Right lobe of liver (tissue), 6 donors: ENCODE measurements around the gene AXIN2. TPM values are rescaled to one million over a fixed set of nuclear protein-coding genes. Genes with fewer than 3 reads are reported as not detected.

Experiments
- ATAC-seq, 4 donors: fragments of 200-7000 bp; cut with Tn5 transposase; one replicate each; pipeline ENCODE4 v1.9.1; 2020; ENCODE audit warnings: mild to moderate bottlenecking in 4 of 4, moderate library complexity in 4 of 4
- DNase-seq, 3 donors: peaks; one replicate each; pipeline ENCODE4 v3.0.0-alpha.2; 2020
- H3K27ac ChIP-seq, 3 donors: fragments of 200-600 bp; one replicate each; pipeline ENCODE4 v1.8.0; 2022
- H3K27me3 ChIP-seq, 2 donors: fragments of 200-600 bp; one replicate each; pipeline ENCODE4 v1.8.0; 2022
- H3K36me3 ChIP-seq, 4 donors: fragments of 200-600 bp; sonication (generic) in 1 of 4; one replicate each; pipeline versions ENCODE4 v1.5.1 to v1.8.0; 2017 to 2022; ENCODE audit warnings: control low read depth in 1 of 4
- H3K4me1 ChIP-seq, 4 donors: fragments of 200-600 bp; sonication (generic) in 1 of 4; one replicate each; pipeline versions ENCODE4 v1.5.1 to v1.8.0; 2017 to 2022; ENCODE audit warnings: control low read depth in 1 of 4
- H3K4me3 ChIP-seq, 3 donors: fragments of 200-600 bp; one replicate each; pipeline ENCODE4 v1.8.0; 2022
- H3K9me3 ChIP-seq, 4 donors: fragments of 200-600 bp; sonication (generic) in 1 of 4; one replicate each; pipeline versions ENCODE4 v1.5.1 to v1.8.0; 2017 to 2022; ENCODE audit warnings: control low read depth in 1 of 4
- CTCF ChIP-seq, 4 donors: fragments of 200-600 bp in 3 of 4; fragments of 450-650 bp in 1 of 4; IDR thresholded peaks; one replicate each; pipeline versions ENCODE4 v1.5.1 to v1.8.0; 2016 to 2022; ENCODE audit warnings: antibody characterized with exemption in 4 of 4, mild to moderate bottlenecking in 2 of 4
- POLR2A ChIP-seq: fragments of 450-650 bp; IDR thresholded peaks from one replicate; pipeline ENCODE4 v1.6.1; 2017; ENCODE audit warnings: antibody characterized with exemption, mild to moderate bottlenecking
- WGBS: methylation state at CpG from one replicate; pipeline ENCODE4 v1.1.6; 2018; ENCODE audit warnings: low coverage, low lambda C conversion rate; ENCODE audit not compliant: insufficient coverage; ENCODE audit errors: missing lambda C conversion rate; 5-methylcytosine and 5-hydroxymethylcytosine counted together
- intact Hi-C, 2 donors: fragments of 100-400 bp; cut with DNase I; formaldehyde crosslinking; loops; one replicate each; pipeline versions ENCODE4 v1.11.2 to v1.14.1; 2022
- total RNA-seq, 6 experiments: library from RNA; depleted of rRNA in 2 of 6; stranded (reverse); fragments of >200 nt in 2 of 6; fragmentation: NEBNext Ultra II Directional in 3 of 6; extraction: Animal tissue kit (Norgen Biotek cat#: 25700) in 3 of 6; gene quantifications; one replicate each; pipeline versions ENCODE4 v1.1.0 to v1.2.4, GENCODE V29; 2016 to 2023
- donor health status: DM: no; HTN: yes; CAD: no.
- donor health status: DM: no; HTN: no; CAD: no.
- donor health status: DM: no; HTN: no; CAD: no.
- donor health status: DM: no; HTN: yes; CAD: no.
- donor health status: DM: no; HTN: yes; CAD: no.

Gene AXIN2
- total RNA-seq, 6 experiments from 2014 or later = 1.0 to 2.4 (median 2.0) TPM

GRCh38 chr17:65519462-65519861, 42.0 kb downstream of the AXIN2 start:
- Histone ChIP-seq H3K27me3 (no peaks in the 10 kb centered on the region), H3K9me3 (no peaks in the 10 kb centered on the region), H3K4me1 (peaks cover 0 to 8% (median 0%) of the 10 kb centered on the region in 4 donors), H3K27ac (no peak overlapping the region), H3K4me3 (no peak overlapping the region), H3K36me3 (no peaks in the 10 kb centered on the region)
- WGBS = 42% methylated on average over 2 of the region's 3 CpGs
- DNase-seq = no peak
- no peak for ATAC-seq
- TF ChIP-seq POLR2A = no peak
- no peak for TF ChIP-seq CTCF (IDR thresholded peaks at IDR 0.05)
- intact Hi-C loops = no loop called here

- H3K9me3 ChIP-seq = no peaks in the 10 kb centered on the region
- H3K27me3 ChIP-seq = no peaks in the 10 kb centered on the region
- intact Hi-C loops = no loop called here
- TF ChIP-seq CTCF (IDR thresholded peaks at IDR 0.05) (no peak), POLR2A (no peak)
- DNase-seq (no peak), ATAC-seq (no peak)
- no peak overlapping the region for H3K4me3 ChIP-seq
- 100% methylated on average over 2 of the region's 2 CpGs for WGBS
- no peaks in the 10 kb centered on the region for H3K4me1 ChIP-seq
- no peak overlapping the region for H3K27ac ChIP-seq
- no peaks in the 10 kb centered on the region for H3K36me3 ChIP-seq
Observed at GRCh38 chr17:65518256-65518655, 43.2 kb downstream of the AXIN2 start.

- intact Hi-C loops = no loop called here
- ATAC-seq (no peak), DNase-seq (peak in 1 of 3 donors; percentile 35)
- Histone ChIP-seq H3K4me3 (no peak overlapping the region), H3K36me3 (no peaks in the 10 kb centered on the region), H3K9me3 (no peaks in the 10 kb centered on the region), H3K4me1 (no peaks in the 10 kb centered on the region), H3K27ac (no peak overlapping the region), H3K27me3 (no peaks in the 10 kb centered on the region)
- TF ChIP-seq POLR2A (no peak), CTCF (IDR thresholded peaks at IDR 0.05) (no peak)
- WGBS = 47% methylated on average over 17 of the region's 17 CpGs
Observed at GRCh38 chr17:65515959-65516948, 45.2 kb downstream of the AXIN2 start.

- H3K36me3 ChIP-seq = no peaks in the 10 kb centered on the region
- 79% methylated on average over 2 of the region's 6 CpGs for WGBS
- no peak overlapping the region for H3K4me3 ChIP-seq
- H3K27me3 ChIP-seq = no peaks in the 10 kb centered on the region
- no peak for ATAC-seq
- peak in 1 of 3 donors; percentile 10 for DNase-seq
- H3K4me1 ChIP-seq = no peaks in the 10 kb centered on the region
- TF ChIP-seq CTCF (IDR thresholded peaks at IDR 0.05) = no peak
- TF ChIP-seq POLR2A = no peak
- intact Hi-C loops = no loop called here
- H3K9me3 ChIP-seq = no peaks in the 10 kb centered on the region
- H3K27ac ChIP-seq = no peak overlapping the region
Observed at GRCh38 chr17:65515512-65515911, 45.9 kb downstream of the AXIN2 start.
